Mammary epithelial cell (primary cell): ENCODE results near the gene PPP2R2B.

Experiments used
- CTCF ChIP-seq, 2 donors: IDR thresholded peaks in 1 of 2; conservative IDR thresholded peaks in 1 of 2; 2 replicates each; pipeline ENCODE4 v1.5.1; 2011 to 2012; ENCODE audit warnings: inconsistent platforms in 2 of 2, low read length in 2 of 2, mild to moderate bottlenecking in 2 of 2, control low read depth in 1 of 2, low read depth in 1 of 2; ENCODE audit not compliant: insufficient read depth in 1 of 2; ENCODE audit errors: extremely low read depth in 1 of 2
- EZH2 ChIP-seq: IDR thresholded peaks from 2 replicates; pipeline ENCODE4 v1.6.1; 2012; ENCODE audit warnings: low read length, inconsistent platforms, borderline replicate concordance

GRCh38 chr5:146748533-146748932 is 130.0 kb downstream of the PPP2R2B start:
- TF ChIP-seq CTCF (conservative IDR thresholded peaks at IDR 0.05 in 1 of 2, IDR thresholded peaks at IDR 0.05 in 1 of 2; ENCODE audit: extremely low read depth in 1 of 2, insufficient read depth in 1 of 2, low read depth in 1 of 2, low read length in 2 of 2) (no peak), EZH2 (no peak)
